ENCODE measurements around the gene KRTAP10-5.
"Not testable (repeated sequence)": the region's sequence is repeated elsewhere in the genome, so short reads cannot be mapped to it uniquely, and the experiment has no call there.

The KRTAP10-5 gene

GRCh38 chr21:44601596-44602462 lies 21.4 kb upstream of the KRTAP10-5 start:
- Histone ChIP-seq H3K4me3 (ENCODE audit: control insufficient read depth in 1 of 7, extremely low read depth in 1 of 7, insufficient read depth in 4 of 7, low read depth in 2 of 7, low read length in 6 of 7) (no peak overlapping the region), H3K36me3 (ENCODE audit: control insufficient read depth in 4 of 4, insufficient read depth in 4 of 4, low read length in 3 of 4) (no peaks in the 10 kb centered on the region), H3K27ac (ENCODE audit: insufficient read depth in 1 of 2, low read depth in 1 of 2, low read length in 2 of 2, poor library complexity in 1 of 2, severe bottlenecking in 2 of 2) (no peak overlapping the region), H3K4me1 (ENCODE audit: control extremely low read depth in 1 of 4, control insufficient read depth in 4 of 4, insufficient read depth in 4 of 4, low read length in 3 of 4) (no peaks in the 10 kb centered on the region), H3K27me3 (replicated peaks in 2 of 5; ENCODE audit: control insufficient read depth in 4 of 5, insufficient read depth in 5 of 5, low read length in 4 of 5) (peaks cover 0 to 19% (median 5%) of the 10 kb centered on the region in 5 experiments), H3K9me3 (ENCODE audit: control extremely low read depth in 1 of 5, control insufficient read depth in 4 of 5, insufficient read depth in 2 of 5, low read depth in 1 of 5, low read length in 4 of 5) (peaks cover 0 to 15% (median 3%) of the 10 kb centered on the region in 5 experiments)
- ChIA-PET CTCF (no interaction called here), POLR2A (no interaction called here)
- WGBS (ENCODE audit: insufficient coverage): 89% methylated on average over 18 of the region's 23 CpGs
- DNase-seq: no peak

GRCh38 chr21:44601091-44601490 lies 20.7 kb upstream of the KRTAP10-5 start:
- peaks cover 0 to 13% (median 3%) of the 10 kb centered on the region in 5 experiments for H3K9me3 ChIP-seq (ENCODE audit: control extremely low read depth in 1 of 5, control insufficient read depth in 4 of 5, insufficient read depth in 2 of 5, low read depth in 1 of 5, low read length in 4 of 5)
- peaks cover 0 to 19% (median 6%) of the 10 kb centered on the region in 5 experiments for H3K27me3 ChIP-seq (replicated peaks in 2 of 5; ENCODE audit: control insufficient read depth in 4 of 5, insufficient read depth in 5 of 5, low read length in 4 of 5)
- 90% methylated on average over 9 of the region's 10 CpGs for WGBS (ENCODE audit: insufficient coverage)
- H3K4me1 ChIP-seq (ENCODE audit: control extremely low read depth in 1 of 4, control insufficient read depth in 4 of 4, insufficient read depth in 4 of 4, low read length in 3 of 4); DNase-seq; CTCF ChIA-PET; POLR2A ChIA-PET; H3K4me3 ChIP-seq (ENCODE audit: control insufficient read depth in 1 of 7, extremely low read depth in 1 of 7, insufficient read depth in 4 of 7, low read depth in 2 of 7, low read length in 6 of 7); H3K27ac ChIP-seq (ENCODE audit: insufficient read depth in 1 of 2, low read depth in 1 of 2, low read length in 2 of 2, poor library complexity in 1 of 2, severe bottlenecking in 2 of 2); H3K36me3 ChIP-seq (ENCODE audit: control insufficient read depth in 4 of 4, insufficient read depth in 4 of 4, low read length in 3 of 4): not testable (repeated sequence)

- 86% methylated on average over 9 of the region's 23 CpGs for WGBS (ENCODE audit: insufficient coverage)
- DNase-seq; H3K4me3 ChIP-seq (ENCODE audit: control insufficient read depth in 1 of 7, extremely low read depth in 1 of 7, insufficient read depth in 4 of 7, low read depth in 2 of 7, low read length in 6 of 7); H3K36me3 ChIP-seq (ENCODE audit: control insufficient read depth in 4 of 4, insufficient read depth in 4 of 4, low read length in 3 of 4); H3K27ac ChIP-seq (ENCODE audit: insufficient read depth in 1 of 2, low read depth in 1 of 2, low read length in 2 of 2, poor library complexity in 1 of 2, severe bottlenecking in 2 of 2); H3K4me1 ChIP-seq (ENCODE audit: control extremely low read depth in 1 of 4, control insufficient read depth in 4 of 4, insufficient read depth in 4 of 4, low read length in 3 of 4); CTCF ChIA-PET; POLR2A ChIA-PET: not testable (repeated sequence)
- H3K9me3 ChIP-seq (ENCODE audit: control extremely low read depth in 1 of 5, control insufficient read depth in 4 of 5, insufficient read depth in 2 of 5, low read depth in 1 of 5, low read length in 4 of 5): peaks cover 0 to 13% (median 1%) of the 10 kb centered on the region in 5 experiments
- H3K27me3 ChIP-seq (replicated peaks in 2 of 5; ENCODE audit: control insufficient read depth in 4 of 5, insufficient read depth in 5 of 5, low read length in 4 of 5): peaks cover 0 to 19% (median 5%) of the 10 kb centered on the region in 5 experiments
Measured at GRCh38 chr21:44600118-44600978, 19.9 kb upstream of the KRTAP10-5 start, which contains the start of gene KRTAP10-7. Gene KRTAP10-7 (plus strand): TSS chr21:44600597. CDS start chr21:44600622, 25 bp downstream.

GRCh38 chr21:44599264-44600029 lies 19.0 kb upstream of the KRTAP10-5 start:
- POLR2A ChIA-PET: no interaction called here
- peaks cover 0 to 17% (median 5%) of the 10 kb centered on the region in 5 experiments for H3K27me3 ChIP-seq (replicated peaks in 2 of 5; ENCODE audit: control insufficient read depth in 4 of 5, insufficient read depth in 5 of 5, low read length in 4 of 5)
- H3K27ac ChIP-seq (ENCODE audit: insufficient read depth in 1 of 2, low read depth in 1 of 2, low read length in 2 of 2, poor library complexity in 1 of 2, severe bottlenecking in 2 of 2): no peak overlapping the region
- DNase-seq: no peak
- H3K4me3 ChIP-seq (ENCODE audit: control insufficient read depth in 1 of 7, extremely low read depth in 1 of 7, insufficient read depth in 4 of 7, low read depth in 2 of 7, low read length in 6 of 7): no peak overlapping the region
- H3K4me1 ChIP-seq (ENCODE audit: control extremely low read depth in 1 of 4, control insufficient read depth in 4 of 4, insufficient read depth in 4 of 4, low read length in 3 of 4): no peaks in the 10 kb centered on the region
- CTCF ChIA-PET: no interaction called here
- peaks cover 0 to 9% (median 1%) of the 10 kb centered on the region in 5 experiments for H3K9me3 ChIP-seq (ENCODE audit: control extremely low read depth in 1 of 5, control insufficient read depth in 4 of 5, insufficient read depth in 2 of 5, low read depth in 1 of 5, low read length in 4 of 5)
- WGBS (ENCODE audit: insufficient coverage): 93% methylated on average over 5 of the region's 8 CpGs
- H3K36me3 ChIP-seq (ENCODE audit: control insufficient read depth in 4 of 4, insufficient read depth in 4 of 4, low read length in 3 of 4): no peaks in the 10 kb centered on the region

- Histone ChIP-seq H3K27me3 (replicated peaks in 2 of 5; ENCODE audit: control insufficient read depth in 4 of 5, insufficient read depth in 5 of 5, low read length in 4 of 5) (peaks cover 0 to 9% (median 0%) of the 10 kb centered on the region in 5 experiments), H3K9me3 (ENCODE audit: control extremely low read depth in 1 of 5, control insufficient read depth in 4 of 5, insufficient read depth in 2 of 5, low read depth in 1 of 5, low read length in 4 of 5) (peaks cover 0 to 8% (median 0%) of the 10 kb centered on the region in 5 experiments), H3K36me3 (ENCODE audit: control insufficient read depth in 4 of 4, insufficient read depth in 4 of 4, low read length in 3 of 4) (no peaks in the 10 kb centered on the region), H3K4me1 (ENCODE audit: control extremely low read depth in 1 of 4, control insufficient read depth in 4 of 4, insufficient read depth in 4 of 4, low read length in 3 of 4) (peaks cover 0 to 5% (median 0%) of the 10 kb centered on the region in 4 experiments), H3K4me3 (ENCODE audit: control insufficient read depth in 1 of 7, extremely low read depth in 1 of 7, insufficient read depth in 4 of 7, low read depth in 2 of 7, low read length in 6 of 7) (no peak overlapping the region), H3K27ac (ENCODE audit: insufficient read depth in 1 of 2, low read depth in 1 of 2, low read length in 2 of 2, poor library complexity in 1 of 2, severe bottlenecking in 2 of 2) (no peak overlapping the region)
- DNase-seq: no peak
- CTCF ChIA-PET: no interaction called here
- WGBS (ENCODE audit: insufficient coverage): 97% methylated on average over 10 of the region's 11 CpGs
- POLR2A ChIA-PET: no interaction called here
Measured at GRCh38 chr21:44598061-44598460, 17.7 kb upstream of the KRTAP10-5 start.

GRCh38 chr21:44596068-44596725 lies 15.8 kb upstream of the KRTAP10-5 start:
- H3K27me3 ChIP-seq (replicated peaks in 2 of 5; ENCODE audit: control insufficient read depth in 4 of 5, insufficient read depth in 5 of 5, low read length in 4 of 5): peaks cover 0 to 12% (median 0%) of the 10 kb centered on the region in 5 experiments
- 95% methylated on average over 6 of the region's 9 CpGs for WGBS (ENCODE audit: insufficient coverage)
- peaks cover 0 to 8% (median 0%) of the 10 kb centered on the region in 5 experiments for H3K9me3 ChIP-seq (ENCODE audit: control extremely low read depth in 1 of 5, control insufficient read depth in 4 of 5, insufficient read depth in 2 of 5, low read depth in 1 of 5, low read length in 4 of 5)
- DNase-seq: no peak
- peaks cover 0 to 5% (median 0%) of the 10 kb centered on the region in 4 experiments for H3K4me1 ChIP-seq (ENCODE audit: control extremely low read depth in 1 of 4, control insufficient read depth in 4 of 4, insufficient read depth in 4 of 4, low read length in 3 of 4)
- no peaks in the 10 kb centered on the region for H3K36me3 ChIP-seq (ENCODE audit: control insufficient read depth in 4 of 4, insufficient read depth in 4 of 4, low read length in 3 of 4)
- CTCF ChIA-PET: no interaction called here
- H3K27ac ChIP-seq (ENCODE audit: insufficient read depth in 1 of 2, low read depth in 1 of 2, low read length in 2 of 2, poor library complexity in 1 of 2, severe bottlenecking in 2 of 2): no peak overlapping the region
- POLR2A ChIA-PET: no interaction called here
- no peak overlapping the region for H3K4me3 ChIP-seq (ENCODE audit: control insufficient read depth in 1 of 7, extremely low read depth in 1 of 7, insufficient read depth in 4 of 7, low read depth in 2 of 7, low read length in 6 of 7)

Measured in common myeloid progenitor, CD34-positive (primary cell).